ENCODE data around the gene GFOD2. TPM values are rescaled to one million over a fixed set of nuclear protein-coding genes. Genes with fewer than 3 reads are reported as not detected.

GFOD2 gene
- total and polyA plus RNA-seq, 3 donors from 2014 or later = 18.0 to 23.0 (median 20.4) TPM

- no peak for DNase-seq
- WGBS, 2 donors = 93 to 96% methylated on average over 4 to 8 of the region's 8 CpGs
- Histone ChIP-seq H3K9me3 (no peaks in the 10 kb centered on the region), H3K36me3 (ENCODE audit: low read depth, missing control alignments) (no peaks in the 10 kb centered on the region), H3K27ac (no peak overlapping the region), H3K4me1 (no peaks in the 10 kb centered on the region), H3K27me3 (no peaks in the 10 kb centered on the region), H3K4me3 (no peak overlapping the region)
- intact Hi-C loops (cut with DNase I; ENCODE audit: low total_unique reads) = no loop called here
- no peak for TF ChIP-seq POLR2A (IDR thresholded peaks at IDR 0.05)
- TF ChIP-seq CTCF (IDR thresholded peaks at IDR 0.05) = no peak
Observed at GRCh38 chr16:67726106-67727034, 7.3 kb upstream of the GFOD2 start.

DNA sequence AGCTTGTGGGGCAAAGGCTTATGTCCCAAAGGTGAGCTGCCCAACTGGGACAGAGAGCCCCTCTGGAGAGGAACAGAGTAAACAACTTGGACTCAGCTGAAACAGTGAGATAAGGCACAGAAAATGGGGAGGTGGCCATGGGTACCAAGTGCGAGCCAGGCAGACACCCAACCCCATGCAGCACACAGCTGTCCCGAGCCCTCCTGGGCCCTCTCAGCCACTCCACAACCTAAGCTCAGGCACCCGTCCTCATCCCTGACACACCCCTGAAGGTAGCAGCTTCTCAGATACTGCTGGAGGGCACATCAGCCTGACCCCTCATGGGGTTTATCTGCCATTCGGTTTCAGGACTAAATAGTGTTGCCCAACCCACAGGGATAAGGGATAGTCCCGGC is 4.8 kb upstream of the GFOD2 start:
- no peak for DNase-seq
- Histone ChIP-seq H3K9me3 (no peaks in the 10 kb centered on the region), H3K4me3 (no peak overlapping the region), H3K27me3 (no peaks in the 10 kb centered on the region), H3K36me3 (ENCODE audit: low read depth, missing control alignments) (no peaks in the 10 kb centered on the region), H3K27ac (no peak overlapping the region), H3K4me1 (peaks cover 7% of the 10 kb centered on the region)
- no peak for TF ChIP-seq CTCF (IDR thresholded peaks at IDR 0.05)
- TF ChIP-seq POLR2A (IDR thresholded peaks at IDR 0.05) = no peak
- 88 to 92% methylated on average over 5 of the region's 5 CpGs for WGBS, 2 donors
- intact Hi-C loops (cut with DNase I; ENCODE audit: low total_unique reads) = no loop called here

DNA sequence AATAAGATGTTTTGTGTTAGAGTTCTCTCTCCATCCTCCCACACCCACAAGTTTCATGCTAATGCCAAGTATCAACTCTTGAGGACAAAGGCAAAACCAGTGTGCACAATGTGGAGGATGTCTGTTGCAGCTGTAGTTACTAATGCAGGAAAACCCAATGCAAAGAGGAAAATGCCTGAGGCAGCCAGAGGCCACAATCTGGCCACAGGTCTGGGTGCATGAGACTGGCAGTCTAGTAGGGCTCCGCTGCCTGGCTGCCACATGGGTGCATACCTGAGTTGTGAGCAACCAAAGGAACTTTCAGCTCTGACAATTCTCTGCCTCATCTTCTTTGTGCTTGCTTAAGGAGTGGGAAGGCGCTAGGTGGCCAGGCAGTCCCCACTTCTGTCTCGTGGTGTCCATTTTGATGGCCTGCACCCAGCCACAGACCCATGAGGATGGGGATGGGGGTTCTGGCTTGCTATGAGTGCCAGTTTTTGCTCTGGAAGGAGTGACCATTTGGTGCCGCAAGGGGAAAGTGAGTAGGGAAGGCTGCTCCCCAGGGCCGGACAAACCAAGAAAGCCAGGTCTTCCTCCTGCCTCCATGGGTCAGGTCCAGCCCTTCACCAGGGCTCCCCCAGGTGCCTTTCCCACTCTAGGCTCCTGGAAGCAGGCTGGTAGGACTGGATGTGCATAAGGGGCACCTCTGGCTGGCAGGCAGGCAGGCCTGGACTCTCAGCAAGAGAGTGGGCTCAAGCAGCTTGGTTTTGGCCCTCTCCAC is 4.2 kb upstream of the GFOD2 start:
- no peaks in the 10 kb centered on the region for H3K9me3 ChIP-seq
- no peaks in the 10 kb centered on the region for H3K27me3 ChIP-seq
- intact Hi-C loops (cut with DNase I; ENCODE audit: low total_unique reads) = no loop called here
- no peak for DNase-seq
- peaks cover 10% of the 10 kb centered on the region for H3K4me1 ChIP-seq
- no peak overlapping the region for H3K27ac ChIP-seq
- no peak overlapping the region for H3K4me3 ChIP-seq
- no peak for TF ChIP-seq POLR2A (IDR thresholded peaks at IDR 0.05)
- TF ChIP-seq CTCF (IDR thresholded peaks at IDR 0.05) = no peak
- 63 to 96% methylated on average over 2 to 5 of the region's 5 CpGs for WGBS, 2 donors
- H3K36me3 ChIP-seq (ENCODE audit: low read depth, missing control alignments) = no peaks in the 10 kb centered on the region

GRCh38 chr16:67720236-67720635 is 1.1 kb upstream of the GFOD2 start:
- DNase-seq = no peak
- H3K27ac ChIP-seq = peak overlapping the region; percentile 83 to 90
- TF ChIP-seq POLR2A (IDR thresholded peaks at IDR 0.05) = no peak
- no peak for TF ChIP-seq CTCF (IDR thresholded peaks at IDR 0.05)
- no peaks in the 10 kb centered on the region for H3K9me3 ChIP-seq
- 25 to 27% methylated on average over 1 of the region's 1 CpG for WGBS, 2 donors
- H3K4me1 ChIP-seq = peaks cover 13% of the 10 kb centered on the region
- intact Hi-C loops (cut with DNase I; ENCODE audit: low total_unique reads) = no loop called here
- no peaks in the 10 kb centered on the region for H3K27me3 ChIP-seq
- H3K36me3 ChIP-seq (ENCODE audit: low read depth, missing control alignments) = no peaks in the 10 kb centered on the region
- peak overlapping the region in 1 of 2 donors; percentile 98 for H3K4me3 ChIP-seq
